Caco-2 (cell line): ENCODE results near the gene SHROOM3. TPM values are rescaled to one million over a fixed set of nuclear protein-coding genes. Genes with fewer than 3 reads are reported as not detected.

Experiments used
- BruUV-seq: library from RNA; stranded (reverse); fragments of 400-500 nt; replicated peaks from 2 replicates; lab custom pipeline; 2021; lab: Mats Ljungman, UMichigan
- CTCF ChIA-PET: fragments of 300-600 bp; sonication (Branson Sonifier 250); formaldehyde crosslinking; loops from one replicate; lab custom pipeline; 2022; ENCODE audit warnings: antibody characterized with exemption; lab: Charles Lee
- POLR2A ChIA-PET: fragments of 300-600 bp; sonication (Branson Sonifier 250); formaldehyde crosslinking; loops from one replicate; lab custom pipeline; 2022; ENCODE audit warnings: antibody characterized with exemption; lab: Charles Lee
- DNase-seq, 2 experiments: peaks; one replicate each; pipeline versions ENCODE4 v3.0.0 to v3.0.0-alpha.2; 2020 to 2022
- H3K27me3 ChIP-seq: replicated peaks from 2 replicates; pipeline ENCODE4 v1.6.0; 2011; ENCODE audit warnings: low read length; ENCODE audit not compliant: control insufficient read depth, insufficient read depth
- H3K36me3 ChIP-seq: 2 replicates; pipeline ENCODE4 v1.5.1; 2011; ENCODE audit warnings: low read length; ENCODE audit not compliant: control insufficient read depth, insufficient read depth
- H3K4me1 ChIP-seq: fragments of 250-450 bp; sonication (Bioruptor Pico); 2 replicates; pipeline ENCODE4 v1.5.1; 2020; ENCODE audit warnings: mild to moderate bottlenecking
- H3K4me3 ChIP-seq: 2 replicates; pipeline ENCODE4 v1.5.1; 2011; ENCODE audit warnings: low read depth, mild to moderate bottlenecking, control low read depth, low read length
- H3K9me3 ChIP-seq: fragments of 250-450 bp; sonication (Bioruptor Pico); 2 replicates; pipeline ENCODE4 v1.5.1; 2020; ENCODE audit warnings: mild to moderate bottlenecking, moderate library complexity
- H3K27ac Mint-ChIP-seq: one replicate; pipeline ENCODE4 v1.8.0; 2022; ENCODE audit warnings: mixed read lengths; ENCODE audit not compliant: unreplicated experiment
- H3K27me3 Mint-ChIP-seq: one replicate; pipeline ENCODE4 v1.8.0; 2022; ENCODE audit warnings: mixed read lengths; ENCODE audit not compliant: insufficient read depth, unreplicated experiment
- H3K36me3 Mint-ChIP-seq: one replicate; pipeline ENCODE4 v1.8.0; 2022; ENCODE audit warnings: mild to moderate bottlenecking, mixed read lengths; ENCODE audit not compliant: insufficient read depth, unreplicated experiment
- H3K4me1 Mint-ChIP-seq: one replicate; pipeline ENCODE4 v1.8.0; 2022; ENCODE audit warnings: low read depth, mixed read lengths; ENCODE audit not compliant: unreplicated experiment
- H3K4me3 Mint-ChIP-seq: one replicate; pipeline ENCODE4 v1.8.0; 2022; ENCODE audit warnings: mild to moderate bottlenecking, moderate library complexity, mixed read lengths; ENCODE audit not compliant: unreplicated experiment
- H3K9me3 Mint-ChIP-seq: one replicate; pipeline ENCODE4 v1.8.0; 2022; ENCODE audit warnings: mixed read lengths; ENCODE audit not compliant: unreplicated experiment
- CTCF ChIP-seq, 2 experiments: fragments of 200-600 bp in 1 of 2; IDR thresholded peaks; 1 replicate in 1 of 2; 2 replicates in 1 of 2; pipeline versions ENCODE4 v1.5.1 to v1.8.0; 2011 to 2022; ENCODE audit warnings: antibody characterized with exemption in 1 of 2, control low read depth in 1 of 2, inconsistent platforms in 1 of 2, low read depth in 1 of 2, low read length in 1 of 2, mild to moderate bottlenecking in 1 of 2, moderate library complexity in 1 of 2; ENCODE audit not compliant: insufficient read depth in 1 of 2, severe bottlenecking in 1 of 2, unreplicated experiment in 1 of 2
- intact Hi-C: fragments of 100-400 bp; cut with micrococcal nuclease; formaldehyde crosslinking; loops from one replicate; pipeline ENCODE4 v1.10.0; 2022; ENCODE audit not compliant: unreplicated experiment
- total RNA-seq: library from RNA; stranded (reverse); gene quantifications from 2 replicates; pipeline ENCODE4 v1.2.3, GENCODE V29; 2022

The SHROOM3 gene
- total RNA-seq, 1 experiment from 2014 or later = 16.3 TPM

DNA sequence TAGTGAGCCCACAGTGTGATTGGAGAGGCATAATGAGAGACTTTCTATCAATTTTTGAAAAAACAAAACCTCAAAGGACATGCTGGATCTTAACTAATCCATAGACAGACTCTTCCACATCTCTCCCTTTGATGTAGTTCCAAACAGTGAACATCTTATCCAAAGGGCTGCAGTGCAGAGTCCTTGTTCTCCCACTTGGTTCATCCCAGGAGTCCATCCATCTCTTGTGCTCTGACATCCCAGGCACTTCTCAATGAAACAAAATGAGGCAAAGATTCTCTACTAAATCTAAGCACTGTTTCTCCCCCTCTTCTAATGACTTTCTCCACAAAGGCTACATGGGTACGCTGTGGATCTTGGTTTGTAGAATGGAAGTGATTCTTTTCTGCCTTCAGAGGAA, 8.3 kb downstream of the SHROOM3 start:
- no peak overlapping the region for H3K27ac Mint-ChIP-seq
- peaks cover 2% of the 10 kb centered on the region for H3K27me3 Mint-ChIP-seq
- Histone ChIP-seq H3K9me3 (no peaks in the 10 kb centered on the region), H3K27me3 (no peaks in the 10 kb centered on the region), H3K4me1 (no peaks in the 10 kb centered on the region), H3K4me3 (no peak overlapping the region), H3K36me3 (no peaks in the 10 kb centered on the region)
- H3K36me3 Mint-ChIP-seq = no peaks in the 10 kb centered on the region
- no peak for DNase-seq
- BruUV-seq = no TSS peak
- intact Hi-C loops = no loop called here
- H3K9me3 Mint-ChIP-seq = no peaks in the 10 kb centered on the region
- no peak overlapping the region for H3K4me3 Mint-ChIP-seq
- CTCF ChIA-PET = no interaction called here
- TF ChIP-seq CTCF (IDR thresholded peaks at IDR 0.05; ENCODE audit: insufficient read depth in 1 of 2, low read depth in 1 of 2, low read length in 1 of 2, severe bottlenecking in 1 of 2, unreplicated experiment in 1 of 2) = no peak
- H3K4me1 Mint-ChIP-seq = no peaks in the 10 kb centered on the region
- POLR2A ChIA-PET = no interaction called here

DNA sequence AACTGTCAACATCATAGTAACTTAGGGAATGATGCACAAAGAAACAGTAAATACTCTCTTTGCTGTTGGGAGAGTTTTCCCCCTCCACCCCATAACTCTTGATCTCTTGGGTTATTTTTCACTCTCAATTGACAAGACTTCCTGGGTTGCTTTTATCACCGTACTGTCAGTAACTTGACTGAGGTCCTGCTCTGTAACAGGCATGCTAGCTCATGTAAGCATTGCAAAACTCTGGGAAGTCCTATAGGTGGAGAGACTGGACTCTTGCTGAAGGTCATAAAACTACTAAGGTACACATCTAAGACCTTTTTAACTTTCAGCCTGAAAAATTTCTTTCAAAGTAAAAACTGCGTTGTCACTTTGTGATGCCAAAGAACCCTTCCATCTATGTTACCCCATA, 10.9 kb downstream of the SHROOM3 start:
- Mint-ChIP-seq H3K9me3 (no peaks in the 10 kb centered on the region), H3K27me3 (no peaks in the 10 kb centered on the region), H3K4me3 (no peak overlapping the region), H3K36me3 (no peaks in the 10 kb centered on the region), H3K4me1 (no peaks in the 10 kb centered on the region), H3K27ac (no peak overlapping the region)
- no peak for DNase-seq
- Histone ChIP-seq H3K4me1 (no peaks in the 10 kb centered on the region), H3K9me3 (no peaks in the 10 kb centered on the region), H3K4me3 (no peak overlapping the region), H3K27me3 (no peaks in the 10 kb centered on the region), H3K36me3 (no peaks in the 10 kb centered on the region)
- ChIA-PET POLR2A (no interaction called here), CTCF (no interaction called here)
- intact Hi-C loops = no loop called here
- no peak for TF ChIP-seq CTCF (IDR thresholded peaks at IDR 0.05; ENCODE audit: insufficient read depth in 1 of 2, low read depth in 1 of 2, low read length in 1 of 2, severe bottlenecking in 1 of 2, unreplicated experiment in 1 of 2)
- no TSS peak for BruUV-seq

GRCh38 chr4:76447393-76447851, 12.4 kb downstream of the SHROOM3 start:
- intact Hi-C loops = no loop called here
- Histone ChIP-seq H3K36me3 (no peaks in the 10 kb centered on the region), H3K9me3 (no peaks in the 10 kb centered on the region), H3K4me3 (no peak overlapping the region), H3K27me3 (no peaks in the 10 kb centered on the region), H3K4me1 (no peaks in the 10 kb centered on the region)
- POLR2A ChIA-PET = no interaction called here
- Mint-ChIP-seq H3K27me3 (no peaks in the 10 kb centered on the region), H3K27ac (no peak overlapping the region), H3K4me1 (no peaks in the 10 kb centered on the region), H3K36me3 (no peaks in the 10 kb centered on the region), H3K4me3 (no peak overlapping the region), H3K9me3 (no peaks in the 10 kb centered on the region)
- DNase-seq = no peak
- CTCF ChIA-PET = no interaction called here
- no peak for TF ChIP-seq CTCF (IDR thresholded peaks at IDR 0.05; ENCODE audit: insufficient read depth in 1 of 2, low read depth in 1 of 2, low read length in 1 of 2, severe bottlenecking in 1 of 2, unreplicated experiment in 1 of 2)
- BruUV-seq = no TSS peak
